SW 1271 (cell line): ENCODE measurements around the gene PGBD5.
"Not testable (repeated sequence)": the region's sequence is repeated elsewhere in the genome, so short reads cannot be mapped to it uniquely, and the experiment has no call there.

Source experiments
- DNase-seq, 2 experiments: peaks; one replicate each; lab custom pipeline; 2025; lab: John Stamatoyannopoulos, UW

The PGBD5 gene

GRCh38 chr1:230424391-230425251 lies 1.5 kb downstream of the PGBD5 start:
- no peak for DNase-seq

DNA sequence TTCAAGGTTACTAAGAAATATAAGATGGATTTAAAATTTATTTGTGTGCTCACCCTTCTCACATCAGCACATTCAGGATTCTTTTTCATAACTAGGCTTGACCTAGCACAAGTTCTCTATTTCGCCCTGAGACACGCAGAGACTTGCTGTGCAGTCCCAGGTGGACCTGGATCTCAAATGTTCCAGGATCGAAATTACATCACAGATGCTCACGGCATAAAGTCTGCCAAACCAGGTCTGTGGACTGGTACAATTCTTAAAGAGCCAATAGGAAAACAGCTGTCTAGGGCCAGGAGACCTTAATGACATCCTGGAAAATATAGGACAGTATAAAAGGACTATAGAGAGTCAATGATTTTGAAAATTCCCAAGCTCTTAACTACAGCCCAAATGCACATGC lies 2.2 kb downstream of the PGBD5 start:
- DNase-seq, result no peak

- DNase-seq, result no peak
These were observed 2.9 kb downstream of the PGBD5 start for GRCh38 chr1:230423261-230423660.

- no peak for DNase-seq
These were observed 3.7 kb downstream of the PGBD5 start for GRCh38 chr1:230422221-230422981.

- DNase-seq, result no peak
These were observed 4.7 kb downstream of the PGBD5 start for GRCh38 chr1:230421481-230421880.

- DNase-seq, result not testable (repeated sequence)
These were observed 5.8 kb downstream of the PGBD5 start for GRCh38 chr1:230420372-230420771.

DNA sequence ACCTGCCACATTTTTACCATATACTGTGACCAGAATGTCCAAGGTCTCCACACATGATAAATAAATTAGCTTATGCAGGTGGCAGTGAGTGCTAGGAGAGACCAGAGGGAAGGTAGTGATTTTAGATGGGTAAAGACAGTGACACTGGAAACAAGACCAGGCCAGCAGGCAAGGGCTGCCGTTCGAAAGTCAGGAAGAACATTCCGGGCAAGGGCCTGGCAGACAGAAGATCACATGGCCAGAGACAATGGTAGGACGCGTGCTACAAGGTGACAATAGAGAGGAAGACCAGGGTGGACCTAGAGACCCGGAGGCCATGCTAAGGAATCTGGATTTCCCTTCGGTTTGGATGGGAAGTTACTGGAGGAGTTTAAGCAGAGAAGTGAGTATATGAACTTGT lies 9.7 kb downstream of the PGBD5 start:
- no peak for DNase-seq

GRCh38 chr1:230415405-230416132 lies 10.6 kb downstream of the PGBD5 start:
- DNase-seq, result no peak

DNA sequence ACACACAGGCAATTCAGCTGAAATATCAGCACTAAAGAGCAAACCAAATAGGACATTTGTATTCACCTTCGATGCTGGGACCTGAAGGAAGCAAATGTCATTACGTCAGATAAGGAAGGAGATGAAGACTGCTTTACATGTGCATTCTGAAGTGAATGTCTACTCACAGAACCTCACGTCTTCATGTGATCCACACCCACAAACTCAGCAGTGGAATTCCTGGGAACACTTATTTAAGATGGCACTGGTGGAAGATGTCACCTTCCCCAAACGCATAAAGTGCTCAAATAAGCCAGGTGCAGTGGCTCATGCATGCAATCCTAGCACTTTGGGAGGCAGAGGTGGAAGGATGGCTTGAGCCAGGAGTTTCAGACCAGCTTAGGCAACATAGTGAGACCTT lies 11.4 kb downstream of the PGBD5 start:
- DNase-seq, result no peak

DNA sequence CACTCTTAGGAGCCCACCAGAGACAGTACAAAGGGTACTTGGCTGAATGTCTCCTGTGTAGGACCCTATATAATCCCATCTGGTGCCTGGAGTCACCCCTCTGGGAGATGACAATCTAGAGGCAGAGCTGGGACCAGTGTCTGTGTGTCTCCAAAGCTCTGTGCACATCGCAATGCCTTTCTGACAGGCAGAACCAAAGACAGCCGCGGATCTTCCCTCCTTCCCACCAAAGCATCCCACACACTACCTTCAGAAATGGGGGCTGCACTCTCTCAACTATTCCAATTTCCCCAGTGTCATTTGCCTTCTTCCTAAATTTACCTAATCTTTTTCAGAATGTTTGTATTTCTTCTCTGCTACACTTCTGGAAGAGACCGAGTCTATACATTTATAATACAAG lies 12.0 kb downstream of the PGBD5 start:
- DNase-seq, result no peak

DNA sequence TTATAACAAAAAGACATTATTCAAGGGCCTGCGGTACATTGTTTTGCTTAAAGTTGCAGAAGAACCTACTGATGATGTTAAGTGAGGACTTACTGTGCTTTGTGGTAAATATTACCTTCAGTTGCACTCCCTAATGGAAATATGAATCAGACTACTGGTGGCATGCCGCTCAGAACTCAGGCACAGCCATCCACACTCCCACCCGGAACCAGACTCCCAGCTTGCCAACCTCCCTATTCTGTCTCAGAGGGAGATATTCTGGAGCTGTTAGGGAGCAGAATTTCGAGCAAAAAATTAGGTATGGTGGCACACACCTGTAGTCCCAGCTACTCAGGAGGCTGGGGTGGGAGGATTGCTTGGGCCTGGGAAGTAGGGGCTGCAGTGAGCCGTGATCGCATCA lies 13.1 kb downstream of the PGBD5 start:
- no peak for DNase-seq

DNA sequence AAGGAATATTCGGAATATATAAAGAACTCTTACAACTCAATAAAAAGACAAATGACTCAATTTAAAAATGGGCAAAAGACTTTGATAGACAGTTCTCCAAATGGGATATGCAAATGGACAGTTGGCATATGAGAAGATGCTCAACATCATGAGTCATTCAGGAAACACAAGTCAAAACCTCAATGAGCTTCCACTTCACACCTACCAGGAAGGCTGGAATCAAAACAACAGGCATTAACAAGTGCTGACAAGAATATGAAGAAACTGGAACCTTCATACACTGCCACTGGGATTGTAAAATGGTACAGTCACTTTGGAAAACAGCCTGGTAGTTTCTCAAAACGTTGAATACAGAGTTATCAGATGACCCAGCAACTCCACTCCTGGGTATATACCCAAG lies 17.2 kb downstream of the PGBD5 start:
- no peak for DNase-seq

DNA sequence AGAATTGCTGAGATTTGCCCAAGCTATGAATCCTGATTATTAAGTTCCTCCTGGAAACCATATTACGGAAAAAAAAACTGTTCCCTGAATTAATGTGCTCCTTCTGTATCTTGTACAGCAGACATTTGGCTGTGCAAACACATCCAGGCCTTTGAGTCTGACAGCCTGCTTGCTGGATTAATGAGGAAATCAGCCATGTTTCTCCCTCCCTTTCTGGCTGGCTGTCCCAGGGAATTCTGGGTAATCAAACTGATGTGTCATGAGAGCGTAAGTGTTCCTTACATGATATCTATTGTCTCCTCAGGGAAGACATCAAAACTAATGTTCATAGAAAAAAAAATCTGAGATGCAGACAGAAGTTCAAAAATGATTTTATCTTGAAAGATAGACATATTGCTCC lies 18.8 kb downstream of the PGBD5 start:
- DNase-seq, result no peak

GRCh38 chr1:230406727-230407126 lies 19.4 kb downstream of the PGBD5 start:
- DNase-seq, result not testable (repeated sequence)

- DNase-seq, result no peak
These were observed 22.7 kb downstream of the PGBD5 start for GRCh38 chr1:230403442-230403841.

GRCh38 chr1:230401763-230402294 lies 24.3 kb downstream of the PGBD5 start:
- no peak for DNase-seq

GRCh38 chr1:230401101-230401500 lies 25.0 kb downstream of the PGBD5 start:
- no peak for DNase-seq

DNA sequence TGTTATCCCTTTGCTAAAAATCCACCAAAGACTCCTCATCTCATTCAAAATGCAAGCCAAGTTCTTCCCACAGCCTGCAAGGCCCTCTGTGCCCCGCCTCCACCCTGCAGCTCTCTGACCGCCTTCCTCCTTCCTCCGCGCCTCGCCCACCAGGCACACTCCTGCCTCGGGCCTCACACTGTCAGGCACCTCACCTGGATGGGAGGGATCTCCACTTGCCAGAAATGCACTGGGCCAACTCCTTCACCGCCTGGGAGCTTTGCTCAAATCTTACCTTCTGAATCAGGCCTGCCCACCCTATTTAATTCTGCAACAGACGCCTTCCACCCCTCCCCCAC lies 26.2 kb downstream of the PGBD5 start:
- no peak for DNase-seq

DNA sequence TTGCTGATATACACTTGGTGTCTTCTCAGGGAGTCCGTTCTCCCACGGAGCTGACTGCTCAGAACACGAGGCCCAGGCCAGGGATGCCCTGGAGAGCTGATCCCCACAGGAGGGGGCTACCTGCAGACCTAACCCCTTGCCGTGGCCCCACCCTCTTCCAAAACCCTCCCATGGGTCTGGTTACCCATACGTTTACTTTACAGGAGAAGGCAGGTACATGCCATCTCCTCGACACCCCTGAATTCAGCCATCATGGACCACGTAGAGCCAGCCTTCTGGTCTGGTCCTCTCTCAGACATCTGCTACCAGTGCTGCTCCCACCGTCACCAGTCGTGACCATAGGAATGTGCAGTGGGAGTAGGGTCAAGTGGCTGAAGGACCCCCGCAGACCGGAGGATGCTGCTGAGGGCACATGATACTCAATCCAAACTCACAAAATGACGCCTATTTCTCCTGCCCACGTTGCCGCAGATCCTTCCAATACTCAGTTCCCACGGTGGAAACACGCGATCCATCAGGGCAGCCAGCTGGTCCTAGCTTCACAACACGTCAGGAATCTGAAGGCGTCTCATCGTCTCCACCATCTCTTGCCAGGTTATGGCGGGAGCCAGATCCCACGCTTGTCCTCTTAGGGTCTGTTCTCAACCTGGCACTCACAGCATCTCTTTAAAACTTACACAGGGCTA lies 26.7 kb downstream of the PGBD5 start:
- no peak for DNase-seq

DNA sequence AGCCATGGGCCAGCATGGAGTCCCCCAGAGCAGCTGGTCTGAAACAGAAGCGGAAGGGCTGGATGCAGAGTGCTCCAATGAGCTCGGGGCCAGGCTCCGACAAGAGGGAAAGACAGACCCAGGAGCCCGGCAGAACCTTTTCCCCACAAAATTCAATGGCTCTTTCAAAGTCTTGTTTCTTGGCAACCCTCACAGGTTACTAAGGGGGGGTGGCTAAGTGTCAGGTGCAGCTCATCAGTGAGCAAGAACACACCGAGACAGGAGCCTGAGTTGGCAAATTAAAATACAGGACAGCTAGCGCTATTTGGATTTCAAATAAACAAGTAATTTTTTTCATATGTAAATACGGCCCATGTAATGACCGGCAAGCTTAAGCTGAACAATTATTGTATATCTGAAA lies 27.3 kb downstream of the PGBD5 start:
- no peak for DNase-seq

DNA sequence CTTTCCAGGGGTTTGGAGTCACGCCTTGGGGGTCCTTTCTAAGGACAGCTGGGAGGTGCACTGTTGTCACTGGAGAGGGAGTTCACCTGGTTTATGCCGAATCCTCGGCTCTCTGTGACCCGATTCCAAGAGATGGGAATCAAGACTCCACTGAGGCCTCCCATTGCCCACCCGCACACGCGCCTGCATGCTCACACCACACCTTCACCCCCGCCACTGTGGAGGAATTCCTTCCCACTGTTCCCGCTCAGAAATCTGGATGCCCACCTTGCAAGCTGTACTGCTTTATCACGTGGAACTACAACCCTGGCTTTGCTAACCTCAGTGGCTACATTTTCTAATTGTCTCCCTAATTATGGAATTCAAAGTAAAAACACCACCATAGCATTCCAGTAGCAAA lies 29.2 kb downstream of the PGBD5 start:
- no peak for DNase-seq

DNA sequence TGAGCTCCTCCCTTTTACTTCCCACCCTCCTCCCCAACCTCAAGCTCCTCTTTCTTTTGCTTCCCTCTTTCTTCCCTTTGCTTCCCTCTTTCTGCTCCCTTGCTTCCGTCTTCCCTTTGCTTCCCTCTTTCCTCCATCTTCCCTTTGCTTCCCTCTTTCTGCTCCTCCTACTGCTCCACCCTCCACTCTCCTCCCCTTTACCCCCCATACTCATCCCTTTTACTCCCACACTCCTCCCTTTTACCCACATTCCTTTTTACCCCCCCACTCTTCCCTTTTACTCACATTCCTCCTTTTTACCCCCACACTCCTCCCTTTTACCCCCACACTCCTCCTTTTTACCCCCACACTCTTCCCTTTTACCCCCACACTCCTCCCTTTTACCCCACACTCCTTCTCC lies 30.2 kb downstream of the PGBD5 start:
- no peak for DNase-seq
